GM23248 (cell line): ENCODE data around the gene TCF15. TPM values are rescaled to one million over a fixed set of nuclear protein-coding genes. Genes with fewer than 3 reads are reported as not detected.

Experiments used
- DNase-seq: peaks from one replicate; pipeline ENCODE4 v3.0.0-alpha.2; 2015
- H2AFZ ChIP-seq: fragments of 200-600 bp; sonication (generic); 2 replicates; pipeline ENCODE4 v1.6.1; 2016; ENCODE audit warnings: antibody characterized with exemption
- H3F3A ChIP-seq: fragments of 200-600 bp; sonication (generic); 2 replicates; pipeline ENCODE4 v1.6.1; 2016; ENCODE audit warnings: mild to moderate bottlenecking, antibody characterized with exemption, mixed run types; ENCODE audit not compliant: insufficient read depth
- H3K27ac ChIP-seq: fragments of 200-600 bp; sonication (generic); 2 replicates; pipeline ENCODE4 v1.5.1; 2016; ENCODE audit warnings: mild to moderate bottlenecking
- H3K27me3 ChIP-seq: fragments of 200-600 bp; sonication (generic); replicated peaks from 2 replicates; pipeline ENCODE4 v1.6.1; 2016; ENCODE audit warnings: mild to moderate bottlenecking; ENCODE audit not compliant: insufficient read depth
- H3K36me3 ChIP-seq: fragments of 200-600 bp; sonication (generic); 2 replicates; pipeline ENCODE4 v1.6.1; 2016; ENCODE audit warnings: low read depth, mild to moderate bottlenecking
- H3K4me1 ChIP-seq: fragments of 200-600 bp; sonication (generic); 2 replicates; pipeline ENCODE4 v1.6.1; 2016; ENCODE audit warnings: mild to moderate bottlenecking; ENCODE audit not compliant: insufficient read depth
- H3K4me2 ChIP-seq: fragments of 200-600 bp; sonication (generic); one replicate; pipeline ENCODE4 v1.6.1; 2016; ENCODE audit warnings: mild to moderate bottlenecking; ENCODE audit not compliant: unreplicated experiment
- H3K4me3 ChIP-seq: fragments of 200-600 bp; sonication (generic); 2 replicates; pipeline ENCODE4 v1.5.1; 2016; ENCODE audit warnings: mild to moderate bottlenecking
- H3K79me2 ChIP-seq: fragments of 200-600 bp; sonication (generic); 2 replicates; pipeline ENCODE4 v1.6.1; 2016; ENCODE audit warnings: mild to moderate bottlenecking; ENCODE audit not compliant: insufficient read depth
- H3K9ac ChIP-seq: fragments of 200-600 bp; sonication (generic); 2 replicates; pipeline ENCODE4 v1.6.1; 2016; ENCODE audit warnings: mild to moderate bottlenecking
- H3K9me2 ChIP-seq: fragments of 200-600 bp; sonication (generic); 2 replicates; pipeline ENCODE4 v1.6.1; 2016; ENCODE audit warnings: mixed run types, mild to moderate bottlenecking, moderate library complexity; ENCODE audit not compliant: insufficient read depth
- H3K9me3 ChIP-seq: fragments of 200-600 bp; sonication (generic); one replicate; pipeline ENCODE4 v1.6.1; 2017; ENCODE audit warnings: low read depth
- H4K20me1 ChIP-seq: fragments of 200-600 bp; sonication (generic); 2 replicates; pipeline ENCODE4 v1.6.0; 2016; ENCODE audit not compliant: insufficient read depth
- EZH2 ChIP-seq: fragments of 200-600 bp; sonication (generic); IDR thresholded peaks from 2 replicates; pipeline ENCODE4 v1.6.1; 2018; ENCODE audit warnings: antibody characterized with exemption, mild to moderate bottlenecking; ENCODE audit not compliant: insufficient read depth, poor library complexity, severe bottlenecking
- EZH2phosphoT487 ChIP-seq: fragments of 200-600 bp; sonication (generic); IDR thresholded peaks from 2 replicates; pipeline ENCODE4 v1.6.1; 2018; ENCODE audit warnings: antibody characterized with exemption, moderate library complexity, mild to moderate bottlenecking, low read depth; ENCODE audit not compliant: insufficient read depth
- WGBS, 2 experiments: methylation state at CpG; one replicate each; pipeline ENCODE4 v1.1.6; 2015 to 2017; ENCODE audit warnings: low lambda C conversion rate in 2 of 2, low coverage in 1 of 2; ENCODE audit errors: missing lambda C conversion rate in 2 of 2; 5-methylcytosine and 5-hydroxymethylcytosine counted together
- in situ Hi-C: fragments of 300-500 bp; cut with MboI; formaldehyde crosslinking; loops from 2 replicates; pipeline ENCODE4 v1.15.0; 2020
- polyA plus RNA-seq: library from polyadenylated mRNA; unstranded; fragments of >200 nt; fragmentation: Nextera tagmentation; extraction: Ambion mirVana; gene quantifications from 2 replicates; pipeline ENCODE4 v1.2.1, GENCODE V29; 2016
- total RNA-seq: library from RNA; depleted of rRNA; stranded (reverse); fragments of >200 nt; shearing (Covaris generic); gene quantifications from 2 replicates; pipeline ENCODE4 v1.2.3, GENCODE V29; 2014

The TCF15 gene
- total and polyA plus RNA-seq, 2 experiments from 2014 or later, result not detected

- DNase-seq, result no peak
- Histone ChIP-seq H3K4me1 (no peaks in the 10 kb centered on the region), H3K36me3 (no peaks in the 10 kb centered on the region), H3K27me3 (peaks cover 58% of the 10 kb centered on the region), H3K27ac (no peak overlapping the region), H3K79me2 (no peaks in the 10 kb centered on the region), H3F3A (no peaks in the 10 kb centered on the region), H3K9me2 (no peaks in the 10 kb centered on the region), H3K9me3 (no peaks in the 10 kb centered on the region), H4K20me1 (no peaks in the 10 kb centered on the region), H3K4me2 (no peak overlapping the region), H3K9ac (no peak overlapping the region), H3K4me3 (no peak overlapping the region), H2AFZ (no peak overlapping the region)
- TF ChIP-seq EZH2 (peak; percentile 85), EZH2phosphoT487 (no peak)
- 71 to 77% methylated on average over 8 of the region's 8 CpGs for WGBS, 2 experiments
- in situ Hi-C loops, result no loop called here
These were observed 1.1 kb downstream of the TCF15 start for GRCh38 chr20:608970-609369.

DNA sequence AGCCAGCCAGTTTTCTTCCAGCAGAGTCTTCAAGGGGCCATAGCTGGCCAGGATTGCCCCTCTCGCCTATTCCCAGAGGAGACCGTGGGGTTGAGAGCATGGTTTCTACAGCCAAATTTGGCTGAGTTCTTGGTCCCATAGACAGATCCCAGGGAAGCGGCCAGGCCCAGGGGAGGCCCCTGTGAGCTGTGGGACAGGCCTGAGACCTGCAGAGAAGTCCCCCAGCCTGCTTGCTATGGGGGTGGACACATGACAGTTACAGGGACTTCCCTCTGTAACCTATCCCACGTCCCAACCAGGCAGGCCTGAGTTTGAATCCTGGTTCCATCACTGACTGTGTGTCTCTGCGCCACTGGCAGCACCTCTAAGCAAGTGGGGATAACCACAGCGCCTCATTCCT is 2.6 kb downstream of the TCF15 start:
- in situ Hi-C loops, result no loop called here
- no peaks in the 10 kb centered on the region for H3F3A ChIP-seq

GRCh38 chr20:605237-605636 is 4.9 kb downstream of the TCF15 start:
- Histone ChIP-seq H4K20me1 (no peaks in the 10 kb centered on the region), H3K27me3 (peaks cover 23% of the 10 kb centered on the region)

More for the DNA sequence above, 2.6 kb downstream of the TCF15 start:
- no peaks in the 10 kb centered on the region for H3K4me1 ChIP-seq
- peaks cover 45% of the 10 kb centered on the region for H3K27me3 ChIP-seq
- no peak overlapping the region for H3K4me3 ChIP-seq
- H3K4me2 ChIP-seq, result no peak overlapping the region
- H4K20me1 ChIP-seq, result no peaks in the 10 kb centered on the region
- WGBS, 2 experiments, result 76 to 88% methylated on average over 6 of the region's 6 CpGs
- no peaks in the 10 kb centered on the region for H3K36me3 ChIP-seq
- no peak overlapping the region for H3K27ac ChIP-seq
- no peak for DNase-seq
- no peak overlapping the region for H3K9ac ChIP-seq
- no peaks in the 10 kb centered on the region for H3K9me2 ChIP-seq
- TF ChIP-seq EZH2phosphoT487 (no peak), EZH2 (no peak)
- H2AFZ ChIP-seq, result no peak overlapping the region
- H3K79me2 ChIP-seq, result no peaks in the 10 kb centered on the region
- H3K9me3 ChIP-seq, result no peaks in the 10 kb centered on the region

DNA sequence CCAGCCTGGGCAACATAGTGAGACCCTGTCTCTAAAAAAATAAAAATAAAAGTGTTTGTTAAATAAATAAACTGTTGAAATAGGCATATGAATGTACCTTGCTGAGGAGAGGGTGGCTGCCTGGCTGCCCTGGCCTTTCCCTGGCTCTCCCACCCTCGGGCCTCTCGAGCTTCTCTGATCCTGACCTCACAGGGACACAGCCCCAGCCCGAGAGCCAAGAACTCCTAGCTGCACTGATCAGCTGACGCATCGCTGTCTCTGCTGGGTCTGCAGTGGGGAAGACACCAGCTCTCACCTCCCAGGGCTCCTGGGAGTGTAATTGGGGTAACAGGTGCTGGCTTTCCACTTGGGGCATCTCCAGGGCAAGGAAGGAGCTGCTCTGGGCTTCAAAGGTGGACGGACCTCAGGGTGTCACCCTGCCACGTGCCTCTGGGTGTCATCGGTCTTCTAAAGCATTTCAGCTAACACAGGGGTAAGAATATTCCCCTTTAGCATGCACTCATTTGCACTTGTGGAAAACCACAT is 6.9 kb downstream of the TCF15 start:
- WGBS, 2 experiments, result 45 to 51% methylated on average over 8 of the region's 8 CpGs
- Histone ChIP-seq H3K9me3 (no peaks in the 10 kb centered on the region), H3K27ac (no peak overlapping the region), H3K79me2 (no peaks in the 10 kb centered on the region), H4K20me1 (no peaks in the 10 kb centered on the region), H3K4me1 (no peaks in the 10 kb centered on the region), H3F3A (no peaks in the 10 kb centered on the region), H3K4me2 (no peak overlapping the region), H3K4me3 (no peak overlapping the region), H3K9ac (no peak overlapping the region), H3K27me3 (peaks cover 13% of the 10 kb centered on the region), H3K36me3 (no peaks in the 10 kb centered on the region), H2AFZ (no peak overlapping the region), H3K9me2 (no peaks in the 10 kb centered on the region)
- in situ Hi-C loops, result no loop called here
- DNase-seq, result no peak
- TF ChIP-seq EZH2phosphoT487 (no peak), EZH2 (no peak)

More at GRCh38 chr20:605237-605636, 4.9 kb downstream of the TCF15 start:
- Histone ChIP-seq H3F3A (no peaks in the 10 kb centered on the region), H3K4me1 (no peaks in the 10 kb centered on the region), H3K36me3 (no peaks in the 10 kb centered on the region), H3K9ac (no peak overlapping the region), H3K79me2 (no peaks in the 10 kb centered on the region), H3K4me2 (no peak overlapping the region), H2AFZ (no peak overlapping the region), H3K9me3 (no peaks in the 10 kb centered on the region), H3K9me2 (no peaks in the 10 kb centered on the region), H3K4me3 (no peak overlapping the region), H3K27ac (no peak overlapping the region)
- DNase-seq, result no peak
- in situ Hi-C loops, result no loop called here
- no peak for TF ChIP-seq EZH2phosphoT487
- no peak for TF ChIP-seq EZH2
- 62 to 67% methylated on average over 5 of the region's 5 CpGs for WGBS, 2 experiments
